AG09309 (cell line): ENCODE measurements around the gene LCE1D.

Source experiments
- DNase-seq: peaks from one replicate; pipeline ENCODE4 v3.0.0-alpha.2; 2010; ENCODE audit warnings: low read depth
- H3K4me3 ChIP-seq: 2 replicates; pipeline ENCODE4 v1.5.1; 2011; ENCODE audit warnings: mild to moderate bottlenecking, low read depth, low read length, moderate library complexity; ENCODE audit not compliant: control insufficient read depth
- CTCF ChIP-seq: IDR thresholded peaks from 2 replicates; pipeline ENCODE4 v1.5.1; 2011; ENCODE audit warnings: mild to moderate bottlenecking, low read depth, low read length, inconsistent platforms; ENCODE audit not compliant: insufficient read depth, control insufficient read depth; ENCODE audit errors: missing control alignments

LCE1D gene

GRCh38 chr1:152796421-152796820 lies at the start of gene LCE1D:
Gene LCE1D, plus strand, starts transcription at chr1:152796721. Its CDS starts 1,074 bp downstream, at chr1:152797795.
- H3K4me3 ChIP-seq, result no peak within 1 kb of the TSS
- no peak for TF ChIP-seq CTCF
- DNase-seq, result no peak

GRCh38 chr1:152747831-152748230 lies 48.7 kb upstream of the LCE1D start:
- no peak for DNase-seq
- no peak for TF ChIP-seq CTCF
- H3K4me3 ChIP-seq, result no peak overlapping the region

DNA sequence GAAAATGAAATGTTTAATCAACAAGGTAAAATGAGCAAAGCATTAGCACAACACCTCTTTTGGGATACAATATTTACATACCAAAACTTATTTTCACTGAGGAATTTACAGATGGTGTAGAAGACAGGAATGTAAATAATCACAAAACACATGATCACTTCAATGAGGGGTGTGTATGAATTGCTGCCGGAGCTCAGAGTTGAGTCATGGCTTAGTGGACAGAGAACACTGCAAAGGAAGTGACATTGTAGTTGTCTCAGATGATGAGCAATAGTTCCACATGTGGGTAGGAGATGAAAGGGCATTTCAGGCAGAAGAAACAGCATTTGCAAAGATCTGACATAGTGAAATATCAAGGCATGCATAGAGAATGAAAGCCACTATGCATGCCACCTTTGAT lies 44.3 kb upstream of the LCE1D start:
- H3K4me3 ChIP-seq, result no peak overlapping the region
- DNase-seq, result no peak
- TF ChIP-seq CTCF, result no peak

- no peak overlapping the region for H3K4me3 ChIP-seq
- DNase-seq, result no peak
- TF ChIP-seq CTCF, result no peak
These were observed 42.9 kb upstream of the LCE1D start for GRCh38 chr1:152753586-152753985.

GRCh38 chr1:152756872-152757271 lies 39.6 kb upstream of the LCE1D start:
- no peak for TF ChIP-seq CTCF
- no peak for DNase-seq
- no peak overlapping the region for H3K4me3 ChIP-seq

GRCh38 chr1:152757747-152758146 lies 38.8 kb upstream of the LCE1D start, which contains the start of gene KPRP:
Gene KPRP, plus strand, starts transcription at chr1:152758025. Its CDS starts 1,564 bp downstream, at chr1:152759589.
- TF ChIP-seq CTCF, result no peak
- no peak for DNase-seq
- H3K4me3 ChIP-seq, result no peak within 1 kb of the TSS

DNA sequence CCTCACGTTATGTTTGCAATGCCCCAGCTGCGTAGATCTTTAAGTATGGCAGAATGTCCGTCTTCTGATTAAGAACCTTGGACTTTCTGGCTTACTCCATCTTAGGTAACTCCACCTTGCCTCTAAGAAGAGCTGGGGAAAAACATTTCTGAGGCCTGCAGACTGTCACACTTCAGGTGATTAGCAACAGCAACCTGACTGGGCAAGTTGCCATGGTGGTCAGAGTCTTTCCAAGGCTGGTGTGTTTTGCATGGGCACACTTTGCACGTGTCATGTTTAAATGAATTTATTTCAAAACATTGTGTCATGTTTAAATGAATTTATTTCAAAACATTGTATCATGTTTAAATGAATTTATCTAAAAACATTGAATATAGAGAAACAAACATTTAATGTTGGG lies 37.9 kb upstream of the LCE1D start:
- H3K4me3 ChIP-seq, result no peak overlapping the region
- no peak for DNase-seq
- no peak for TF ChIP-seq CTCF
